AG04450 (cell line): ENCODE data around the gene TMOD4. TPM values are rescaled to one million over a fixed set of nuclear protein-coding genes. Genes with fewer than 3 reads are reported as not detected.
A peak's percentile ranks its signal among the peaks of the same experiment; 100 is the strongest.

Experiments used
- CTCF ChIA-PET: fragments of 300-600, 350-600 bp; formaldehyde crosslinking; extraction: SDS; loops from one replicate; lab custom pipeline; 2022; ENCODE audit warnings: antibody characterized with exemption, inconsistent platforms; lab: Charles Lee
- POLR2A ChIA-PET: fragments of 350-600 bp; formaldehyde crosslinking; extraction: SDS; loops from one replicate; lab custom pipeline; 2021; ENCODE audit warnings: antibody characterized with exemption, inconsistent platforms; lab: Yijun Ruan, JAX
- DNase-seq: peaks from one replicate; pipeline ENCODE4 v3.0.0-alpha.2; 2011; ENCODE audit warnings: low read depth, low spot score
- H3K27ac ChIP-seq: one replicate; pipeline ENCODE4 v1.5.1; 2012; ENCODE audit warnings: low read depth, low read length, control low read depth
- H3K27me3 ChIP-seq: one replicate; pipeline ENCODE4 v1.6.0; 2012; ENCODE audit warnings: low read length; ENCODE audit not compliant: control insufficient read depth, insufficient read depth
- H3K4me3 ChIP-seq: 2 replicates; pipeline ENCODE4 v1.5.1; 2011; ENCODE audit warnings: mild to moderate bottlenecking, low read depth, low read length, control low read depth
- H3K9me3 ChIP-seq: 2 replicates; pipeline ENCODE4 v1.5.1; 2012; ENCODE audit warnings: low read length; ENCODE audit not compliant: control insufficient read depth, insufficient read depth
- CTCF ChIP-seq: IDR thresholded peaks from 2 replicates; pipeline ENCODE4 v1.5.1; 2011; ENCODE audit warnings: low read depth, low read length, control low read depth, inconsistent platforms
- polyA plus RNA-seq: library from polyadenylated mRNA; depleted of rRNA; stranded (reverse); fragments of >200 nt; gene quantifications from 2 replicates; pipeline ENCODE4 v1.2.3, GENCODE V29; 2011

Gene TMOD4
- polyA plus RNA-seq, 1 experiment, result not detected

GRCh38 chr1:151166505-151166956, 9.2 kb downstream of the TMOD4 start:
- POLR2A ChIA-PET, result interaction anchor here (0.6 to 1.0 kb wide), 6 partner anchors 12 to 1266 kb away, joined by 3 to 4 read pairs (median 3); partner anchors contain the start of gene VPS72
- Histone ChIP-seq H3K9me3 (no peaks in the 10 kb centered on the region), H3K27ac (peak overlapping the region; percentile 87), H3K27me3 (no peaks in the 10 kb centered on the region), H3K4me3 (peak overlapping the region; percentile 99)
- TF ChIP-seq CTCF, result no peak
- peak; percentile 50 for DNase-seq
- CTCF ChIA-PET, result interaction anchor here (1.0 to 2.0 kb wide), 3 partner anchors 9 to 67 kb away, joined by 3 to 9 read pairs (median 6); partner anchors contain the start of gene TMOD4

- Histone ChIP-seq H3K27me3 (no peaks in the 10 kb centered on the region), H3K4me3 (peak within 1 kb of the TSS; percentile 99), H3K9me3 (no peaks in the 10 kb centered on the region), H3K27ac (peak within 1 kb of the TSS; percentile 87)
- POLR2A ChIA-PET, result interaction anchor here (0.6 to 1.0 kb wide), 4 partner anchors 13 to 1266 kb away, joined by 3 to 4 read pairs (median 4); partner anchors contain the start of gene VPS72
- peak; percentile 98 for DNase-seq
- TF ChIP-seq CTCF, result no peak
- CTCF ChIA-PET, result interaction anchor here (0.5 to 2.0 kb wide), 6 partner anchors 9 to 67 kb away, joined by 3 to 9 read pairs (median 5); partner anchors contain the start of gene TMOD4
Measured at GRCh38 chr1:151165738-151166504, 9.9 kb downstream of the TMOD4 start, which contains the start of the genes LYSMD1 and SCNM1. LYSMD1 (minus strand) TSS chr1:151165902; CDS start chr1:151165258, 644 bp downstream. SCNM1 (plus strand) TSS chr1:151166144; CDS start chr1:151166153, 9 bp downstream.

GRCh38 chr1:151165281-151165737, 10.5 kb downstream of the TMOD4 start:
- Histone ChIP-seq H3K4me3 (peak overlapping the region; percentile 99), H3K9me3 (no peaks in the 10 kb centered on the region), H3K27ac (peak overlapping the region; percentile 87), H3K27me3 (no peaks in the 10 kb centered on the region)
- TF ChIP-seq CTCF, result no peak
- DNase-seq, result no peak
- POLR2A ChIA-PET, result interaction anchor here (0.5 kb wide), 1 partner anchor 125 kb away, joined by 3 read pairs; no protein-coding TSS in a partner anchor
- CTCF ChIA-PET, result interaction anchor here (0.5 to 1.8 kb wide), 4 partner anchors 10 to 66 kb away, joined by 3 to 8 read pairs (median 4); partner anchors contain the start of gene TMOD4

- H3K4me3 ChIP-seq, result peak overlapping the region; percentile 99
- TF ChIP-seq CTCF, result 0 out of 2 replicates have a peak, but pooled peaks have one; percentile 4
- DNase-seq, result no peak
- H3K27me3 ChIP-seq, result no peaks in the 10 kb centered on the region
- H3K9me3 ChIP-seq, result no peaks in the 10 kb centered on the region
- ChIA-PET CTCF (interaction anchor here (0.5 to 1.8 kb wide), 4 partner anchors 10 to 65 kb away, joined by 3 to 8 read pairs (median 4); partner anchors contain the start of gene TMOD4), POLR2A (interaction anchor here (0.5 kb wide), 1 partner anchor 124 kb away, joined by 3 read pairs; no protein-coding TSS in a partner anchor)
- H3K27ac ChIP-seq, result peak overlapping the region; percentile 87
Measured at GRCh38 chr1:151164732-151165280, 11.0 kb downstream of the TMOD4 start.
